DMS79 (cell line): Measurements from ENCODE around the gene DAPK1.
"Not testable (repeated sequence)": the region's sequence is repeated elsewhere in the genome, so short reads cannot be mapped to it uniquely, and the experiment has no call there.

Source experiments
- DNase-seq: peaks from one replicate; lab custom pipeline; 2025; lab: John Stamatoyannopoulos, UW

DAPK1 gene

GRCh38 chr9:87498046-87498810 is 561 bp downstream of the DAPK1 start:
- DNase-seq, result no peak

- DNase-seq, result no peak
Measured at GRCh38 chr9:87498811-87499360, 1.2 kb downstream of the DAPK1 start.

- no peak for DNase-seq
Measured at GRCh38 chr9:87499424-87500017, 1.9 kb downstream of the DAPK1 start.

GRCh38 chr9:87500491-87501270 is 3.0 kb downstream of the DAPK1 start:
- DNase-seq, result no peak

GRCh38 chr9:87501271-87501656 is 3.6 kb downstream of the DAPK1 start:
- DNase-seq, result not testable (repeated sequence)

GRCh38 chr9:87501806-87502205 is 4.1 kb downstream of the DAPK1 start:
- DNase-seq, result no peak

- DNase-seq, result no peak
Measured at GRCh38 chr9:87502391-87503221, 4.9 kb downstream of the DAPK1 start.

- no peak for DNase-seq
Measured at GRCh38 chr9:87503430-87503829, 5.8 kb downstream of the DAPK1 start.

GRCh38 chr9:87503927-87504326 is 6.3 kb downstream of the DAPK1 start:
- DNase-seq, result no peak

GRCh38 chr9:87504938-87505337 is 7.3 kb downstream of the DAPK1 start:
- no peak for DNase-seq

GRCh38 chr9:87505869-87506678 is 8.4 kb downstream of the DAPK1 start:
- DNase-seq, result no peak

GRCh38 chr9:87507576-87507975 is 9.9 kb downstream of the DAPK1 start:
- no peak for DNase-seq

GRCh38 chr9:87510252-87510683 is 12.6 kb downstream of the DAPK1 start:
- no peak for DNase-seq

- DNase-seq, result no peak
Measured at GRCh38 chr9:87512311-87512710, 14.6 kb downstream of the DAPK1 start.

GRCh38 chr9:87513161-87513560 is 15.5 kb downstream of the DAPK1 start:
- DNase-seq, result no peak

GRCh38 chr9:87513880-87514535 is 16.3 kb downstream of the DAPK1 start:
- no peak for DNase-seq

GRCh38 chr9:87515006-87515405 is 17.3 kb downstream of the DAPK1 start:
- DNase-seq, result no peak

GRCh38 chr9:87515588-87516221 is 18.0 kb downstream of the DAPK1 start:
- no peak for DNase-seq

- no peak for DNase-seq
Measured at GRCh38 chr9:87516222-87516925, 18.7 kb downstream of the DAPK1 start.
